GM10266 (cell line): Measurements from ENCODE around the gene CCDC71L.
"Not testable (repeated sequence)": the region's sequence is repeated elsewhere in the genome, so short reads cannot be mapped to it uniquely, and the experiment has no call there.

ENCODE experiments used
- DNase-seq: peaks from one replicate; pipeline ENCODE4 v3.0.0; 2012; ENCODE audit errors: extremely low spot score
- TF ChIP-seq, protein P1 (sequence below): IDR thresholded peaks from 2 replicates; pipeline ENCODE4 v1.5.1; 2012; ENCODE audit warnings: mild to moderate bottlenecking, low read depth; ENCODE audit not compliant: control insufficient read depth, insufficient read depth; ENCODE audit errors: missing control alignments

CCDC71L gene

DNA sequence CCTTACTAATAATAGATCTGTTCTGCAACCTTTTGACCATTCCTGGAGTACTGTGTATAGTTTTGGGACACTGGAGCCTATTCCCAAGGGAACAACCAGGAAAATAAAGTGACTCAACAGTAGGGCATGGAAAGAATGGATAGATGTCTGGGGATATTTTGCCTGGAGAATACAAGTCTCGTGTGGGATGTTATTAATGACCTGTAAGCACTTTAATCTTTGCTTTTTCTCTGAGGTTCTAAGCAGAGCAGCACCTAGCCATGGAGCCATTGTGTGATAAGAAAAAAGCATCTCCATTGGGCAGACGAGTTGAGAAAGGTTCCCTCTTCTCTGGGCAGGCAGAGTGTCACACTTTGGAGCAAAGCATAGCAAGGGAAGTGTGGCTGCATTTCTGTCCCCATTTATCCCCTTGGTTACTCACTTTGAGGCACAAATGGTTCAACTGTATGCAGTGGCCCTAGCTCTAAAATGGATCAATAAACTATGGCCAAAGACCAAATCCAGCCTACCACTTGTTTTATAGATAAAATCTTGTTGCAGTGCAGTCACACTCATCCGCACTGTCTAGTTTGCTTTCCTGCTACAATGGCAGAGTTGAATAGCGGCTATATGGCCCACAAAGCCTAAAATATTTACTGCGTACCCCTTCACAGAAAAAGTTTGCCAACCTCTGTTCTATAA is 21.0 kb upstream of the CCDC71L start:
- no peak for DNase-seq
- TF ChIP-seq, protein P1, sequence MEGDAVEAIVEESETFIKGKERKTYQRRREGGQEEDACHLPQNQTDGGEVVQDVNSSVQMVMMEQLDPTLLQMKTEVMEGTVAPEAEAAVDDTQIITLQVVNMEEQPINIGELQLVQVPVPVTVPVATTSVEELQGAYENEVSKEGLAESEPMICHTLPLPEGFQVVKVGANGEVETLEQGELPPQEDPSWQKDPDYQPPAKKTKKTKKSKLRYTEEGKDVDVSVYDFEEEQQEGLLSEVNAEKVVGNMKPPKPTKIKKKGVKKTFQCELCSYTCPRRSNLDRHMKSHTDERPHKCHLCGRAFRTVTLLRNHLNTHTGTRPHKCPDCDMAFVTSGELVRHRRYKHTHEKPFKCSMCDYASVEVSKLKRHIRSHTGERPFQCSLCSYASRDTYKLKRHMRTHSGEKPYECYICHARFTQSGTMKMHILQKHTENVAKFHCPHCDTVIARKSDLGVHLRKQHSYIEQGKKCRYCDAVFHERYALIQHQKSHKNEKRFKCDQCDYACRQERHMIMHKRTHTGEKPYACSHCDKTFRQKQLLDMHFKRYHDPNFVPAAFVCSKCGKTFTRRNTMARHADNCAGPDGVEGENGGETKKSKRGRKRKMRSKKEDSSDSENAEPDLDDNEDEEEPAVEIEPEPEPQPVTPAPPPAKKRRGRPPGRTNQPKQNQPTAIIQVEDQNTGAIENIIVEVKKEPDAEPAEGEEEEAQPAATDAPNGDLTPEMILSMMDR = no peak

DNA sequence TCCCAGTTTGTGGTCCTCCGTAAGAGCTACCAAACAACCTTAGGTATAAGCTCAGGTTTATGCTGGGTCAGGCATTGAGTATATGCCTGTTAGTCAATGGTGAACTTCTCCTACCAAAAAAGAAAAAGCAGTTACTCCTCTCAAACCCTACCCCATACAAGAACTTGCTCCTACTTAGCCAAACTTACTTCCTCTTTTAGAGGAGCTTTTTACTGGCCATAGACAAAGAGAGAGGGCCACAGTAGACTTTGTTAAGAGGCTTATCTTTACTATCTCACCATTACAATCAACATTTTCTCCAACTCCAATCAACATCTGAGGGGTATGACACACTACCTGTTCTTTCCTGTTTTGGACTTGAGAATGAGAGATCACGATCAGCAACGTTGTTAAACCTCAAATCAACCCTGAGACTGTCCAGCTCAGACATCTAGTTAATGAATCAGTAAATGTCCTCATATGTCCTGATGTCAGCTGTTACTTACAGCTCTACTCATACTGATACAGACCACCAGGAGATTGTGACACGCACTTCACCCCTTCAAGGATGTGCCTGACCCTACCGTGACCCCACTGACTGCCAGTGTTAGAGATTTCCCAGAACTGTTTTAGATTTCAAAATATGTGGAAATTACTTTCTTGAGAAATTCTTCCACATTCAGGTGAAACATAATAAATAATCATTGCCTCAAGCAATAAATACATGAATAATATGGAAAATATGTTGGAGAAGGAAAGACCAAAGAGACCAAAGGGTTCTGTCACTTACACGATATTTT is 18.4 kb upstream of the CCDC71L start:
- DNase-seq = peak; percentile 20
- TF ChIP-seq, protein P1 = no peak

DNA sequence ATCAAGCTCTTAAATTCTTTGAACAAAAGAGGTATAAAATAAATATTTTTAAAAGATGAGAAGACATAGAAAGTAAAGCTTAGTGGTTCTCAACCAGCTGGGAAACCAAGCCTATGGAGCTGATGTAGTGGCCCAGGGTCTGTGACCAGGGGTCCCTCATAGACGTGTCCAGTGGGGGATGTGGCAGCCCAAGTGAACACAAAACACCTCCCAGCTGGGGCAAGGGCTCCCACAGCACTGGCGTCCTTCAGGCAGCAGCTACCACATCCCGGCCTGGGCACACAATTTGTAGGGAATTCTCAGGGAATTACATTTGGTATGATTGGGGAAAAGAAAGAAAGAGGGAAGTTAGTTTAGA is 17.8 kb upstream of the CCDC71L start:
- DNase-seq = no peak

DNA sequence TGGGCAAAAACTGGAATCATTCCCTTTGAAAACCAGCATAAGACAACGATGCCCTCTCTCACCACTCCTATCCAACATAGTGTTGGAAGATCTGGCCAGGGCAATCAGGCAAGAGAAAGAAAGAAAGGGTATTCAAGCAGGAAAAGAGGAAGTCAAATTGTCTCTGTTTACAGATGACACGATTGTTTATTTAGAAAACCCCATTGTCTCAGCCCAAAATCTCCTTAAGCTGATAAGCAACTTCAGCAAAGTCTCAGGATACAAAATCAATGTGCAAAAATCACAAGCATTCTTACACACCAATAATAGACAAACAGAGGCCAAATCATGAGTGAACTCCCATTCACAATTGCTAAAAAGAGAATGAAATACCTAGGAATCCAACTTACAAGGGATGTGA is 15.5 kb upstream of the CCDC71L start:
- DNase-seq = not testable (repeated sequence)

More for the DNA sequence above, 17.8 kb upstream of the CCDC71L start:
- TF ChIP-seq, protein P1 = no peak

DNA sequence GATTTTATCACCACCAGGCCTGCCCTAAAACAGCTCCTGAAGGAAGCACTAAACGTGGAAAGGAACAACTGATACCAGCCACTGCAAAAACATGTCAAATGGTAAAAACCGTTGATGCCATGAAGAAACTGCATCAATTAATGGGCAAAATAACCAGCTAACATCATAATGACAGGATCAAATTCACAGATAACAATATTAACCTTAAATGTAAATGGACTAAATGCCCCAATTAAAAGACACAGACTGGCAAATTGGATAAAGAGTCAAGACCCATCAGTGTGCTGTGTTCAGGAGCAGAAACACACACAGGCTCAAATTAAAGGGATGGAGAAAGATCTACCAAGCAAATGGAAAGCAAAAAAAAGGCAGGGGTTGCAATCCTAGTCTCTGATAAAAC is 12.7 kb upstream of the CCDC71L start:
- DNase-seq = not testable (repeated sequence)

DNA sequence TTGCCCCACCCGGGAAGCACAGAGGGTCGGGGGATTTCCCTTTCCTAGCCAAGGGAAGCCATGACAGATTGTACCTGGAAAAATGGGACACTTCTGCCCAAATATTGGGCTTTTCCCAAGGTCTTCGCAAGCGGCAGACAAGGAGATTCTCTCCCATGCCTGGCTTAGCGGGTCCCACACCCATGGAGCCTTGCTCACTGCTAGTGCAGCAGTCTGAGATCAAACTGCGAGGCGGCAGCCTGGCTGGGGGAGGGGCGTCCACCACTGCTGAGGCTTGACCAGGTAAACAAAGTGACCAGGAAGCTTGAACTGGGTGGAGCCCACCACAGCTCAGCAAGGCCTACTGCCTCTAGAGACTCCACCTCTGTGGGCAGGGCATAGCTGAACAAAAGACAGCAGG is 11.0 kb upstream of the CCDC71L start:
- not testable (repeated sequence) for DNase-seq

DNA sequence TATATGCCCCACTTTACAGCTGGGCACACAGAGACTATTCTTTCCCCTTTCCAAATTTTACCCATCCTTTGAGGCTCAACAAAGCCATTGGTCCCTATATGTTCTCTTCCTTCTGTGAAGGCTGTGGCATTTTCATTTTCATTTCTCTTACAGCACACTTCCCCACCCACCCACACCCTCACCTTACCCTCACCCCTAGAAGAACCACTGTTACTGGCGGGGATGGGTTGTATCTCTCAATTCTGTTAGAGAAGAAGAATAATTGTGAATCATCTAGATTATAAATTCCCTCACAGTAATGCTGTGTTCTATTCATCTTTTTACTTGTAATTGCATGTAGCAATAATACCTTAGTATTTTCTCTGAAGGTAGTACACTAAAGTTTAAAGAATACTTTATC is 10.2 kb upstream of the CCDC71L start:
- DNase-seq = no peak
- TF ChIP-seq, protein P1 = no peak

DNA sequence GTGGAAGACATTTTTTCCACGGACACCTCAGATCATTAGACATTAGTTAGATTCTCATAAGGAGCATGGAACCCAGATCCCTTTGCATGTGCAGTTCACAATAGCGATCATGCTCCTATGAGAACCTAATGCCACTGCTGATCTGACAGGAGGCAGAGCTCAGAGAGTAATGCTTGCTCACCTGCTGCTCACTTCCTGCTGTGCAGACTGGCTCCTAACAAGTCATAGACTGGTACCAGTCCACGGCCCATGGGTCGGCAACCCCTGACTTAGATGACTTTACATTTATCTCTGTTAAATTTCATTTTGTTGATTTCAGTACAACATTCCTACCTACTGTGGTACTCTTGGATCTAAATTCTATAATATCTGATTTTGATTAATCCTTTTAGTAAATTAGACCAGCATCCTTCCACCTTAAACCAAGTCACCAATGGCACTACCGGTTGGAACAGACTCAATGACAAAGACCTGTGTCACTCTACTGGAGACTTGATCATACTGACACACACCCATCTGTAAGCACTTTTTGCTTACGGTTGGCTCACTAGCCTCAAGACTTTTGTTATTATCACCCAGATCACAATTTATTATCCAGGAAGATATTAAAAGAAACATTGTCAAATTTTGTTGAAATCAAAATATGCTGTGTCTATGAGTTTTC is 8.0 kb upstream of the CCDC71L start:
- TF ChIP-seq, protein P1 = no peak
- DNase-seq = no peak
